Stimulated activated CD8-positive, alpha-beta memory T cell treated with anti-CD3 and anti-CD28 coated beads, Interleukin-4, amount 100 ng/mL, for 4 hours (primary cell): ENCODE results near the gene HPN.
"Not testable (repeated sequence)": the region's sequence is repeated elsewhere in the genome, so short reads cannot be mapped to it uniquely, and the experiment has no call there.

Experiments used
- DNase-seq, 2 donors: peaks; one replicate each; pipeline ENCODE4 v3.0.0-alpha.2; 2020; ENCODE audit warnings: low read depth in 2 of 2, low spot score in 1 of 2

Gene HPN

GRCh38 chr19:35042056-35042730 lies 672 bp downstream of the HPN start:
- DNase-seq: no peak

GRCh38 chr19:35042954-35043604 lies 1.6 kb downstream of the HPN start:
- no peak for DNase-seq

- no peak for DNase-seq
Measured at GRCh38 chr19:35043906-35044305, 2.4 kb downstream of the HPN start.

GRCh38 chr19:35044317-35045117 lies 3.0 kb downstream of the HPN start:
- DNase-seq: peak in 1 of 2 donors; percentile 47

- DNase-seq: no peak
Measured at GRCh38 chr19:35045667-35046300, 4.3 kb downstream of the HPN start.

GRCh38 chr19:35046461-35046860 lies 4.9 kb downstream of the HPN start:
- no peak for DNase-seq

GRCh38 chr19:35048911-35049411 lies 7.4 kb downstream of the HPN start:
- no peak for DNase-seq

- DNase-seq: no peak
Measured at GRCh38 chr19:35049456-35049855, 7.9 kb downstream of the HPN start.

- DNase-seq: not testable (repeated sequence)
Measured at GRCh38 chr19:35050662-35051061, 9.1 kb downstream of the HPN start.

GRCh38 chr19:35051268-35051667 lies 9.7 kb downstream of the HPN start:
- not testable (repeated sequence) for DNase-seq

GRCh38 chr19:35051796-35052195 lies 10.3 kb downstream of the HPN start:
- no peak for DNase-seq

GRCh38 chr19:35052599-35053190 lies 11.2 kb downstream of the HPN start:
- no peak for DNase-seq

- no peak for DNase-seq
Measured at GRCh38 chr19:35053667-35054293, 12.3 kb downstream of the HPN start.

- DNase-seq: no peak
Measured at GRCh38 chr19:35054626-35055025, 13.1 kb downstream of the HPN start.

- DNase-seq: no peak
Measured at GRCh38 chr19:35055715-35056179, 14.2 kb downstream of the HPN start.

- no peak for DNase-seq
Measured at GRCh38 chr19:35056513-35057063, 15.1 kb downstream of the HPN start.

GRCh38 chr19:35058370-35058769 lies 16.8 kb downstream of the HPN start:
- DNase-seq: no peak

- DNase-seq: no peak
Measured at GRCh38 chr19:35059006-35059798, 17.7 kb downstream of the HPN start.

- no peak for DNase-seq
Measured at GRCh38 chr19:35059799-35060091, 18.2 kb downstream of the HPN start.
